Nucleus accumbens (tissue), 56 donors: Measurements from ENCODE around the gene HCN4.
A peak's percentile ranks its signal among the peaks of the same experiment; 100 is the strongest.

ENCODE experiments used
- DNase-seq, 56 donors: peaks; one replicate each; lab custom pipeline; 2025; lab: John Stamatoyannopoulos, UW

The HCN4 gene

GRCh38 chr15:73352082-73352481 lies 16.7 kb downstream of the HCN4 start:
- peak in 18 of 56 donors; percentile 2 to 63 (median 20) for DNase-seq

GRCh38 chr15:73349191-73349590 lies 19.6 kb downstream of the HCN4 start:
- no peak for DNase-seq

GRCh38 chr15:73346735-73347312 lies 21.9 kb downstream of the HCN4 start:
- DNase-seq: peak in 2 of 56 donors; percentile 5 to 8

DNA sequence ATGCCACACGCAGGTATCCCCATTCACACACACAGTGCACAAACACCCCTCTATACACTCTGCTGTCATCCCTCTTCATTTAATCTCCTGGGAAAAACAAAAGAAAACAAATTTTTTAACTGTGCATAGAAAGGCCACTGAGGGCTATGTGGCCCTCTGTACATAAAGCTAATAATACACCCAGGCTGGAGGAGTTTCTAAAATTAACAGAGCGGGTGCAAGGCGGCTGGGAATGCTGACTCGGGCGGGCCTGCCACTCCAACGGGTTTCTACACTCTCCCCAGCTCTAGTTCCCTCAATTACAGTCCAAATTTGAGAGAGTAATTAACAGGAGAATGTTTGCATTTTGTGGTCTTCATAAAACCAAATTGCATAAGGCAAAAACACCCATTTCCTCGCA lies 23.1 kb downstream of the HCN4 start:
- DNase-seq: no peak

- no peak for DNase-seq
Measured at GRCh38 chr15:73344056-73344455, 24.7 kb downstream of the HCN4 start.

DNA sequence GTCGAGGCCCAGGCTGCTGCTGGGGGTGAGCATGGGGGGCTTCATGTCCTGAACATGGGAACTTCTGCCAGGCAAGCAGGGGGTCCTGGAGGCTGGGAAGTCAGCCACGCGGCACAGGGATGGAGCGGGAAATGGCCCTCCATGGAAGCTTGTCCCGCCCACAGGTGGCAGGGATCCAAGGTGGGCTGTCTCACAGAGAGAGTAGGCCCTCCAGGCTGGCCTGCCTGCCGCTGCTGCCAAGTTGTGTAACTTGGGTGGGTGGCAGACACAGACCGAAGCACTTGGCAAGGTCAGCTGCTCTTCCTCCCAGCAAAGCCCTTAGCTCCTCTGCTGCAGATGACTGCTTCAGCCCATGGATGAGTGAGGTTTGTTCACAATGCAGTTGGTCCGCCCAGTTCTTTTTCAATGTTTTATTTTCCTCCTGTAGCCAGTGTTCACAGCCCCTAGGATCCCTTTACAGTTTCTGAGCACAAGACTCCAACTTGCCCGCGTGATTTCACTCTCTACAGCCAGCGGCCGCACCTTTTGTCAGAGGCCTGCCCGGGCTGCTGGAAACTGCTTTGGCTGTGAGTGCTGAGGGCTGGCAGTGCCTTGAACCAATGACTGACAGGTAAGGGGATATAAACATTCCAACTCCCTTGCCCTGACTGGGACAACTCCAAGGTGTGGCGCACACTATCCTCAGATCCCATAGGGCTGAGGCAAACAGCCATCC lies 26.7 kb downstream of the HCN4 start:
- DNase-seq: peak in 6 of 56 donors; percentile 5 to 30 (median 12)

GRCh38 chr15:73340502-73341192 lies 28.1 kb downstream of the HCN4 start:
- no peak for DNase-seq

DNA sequence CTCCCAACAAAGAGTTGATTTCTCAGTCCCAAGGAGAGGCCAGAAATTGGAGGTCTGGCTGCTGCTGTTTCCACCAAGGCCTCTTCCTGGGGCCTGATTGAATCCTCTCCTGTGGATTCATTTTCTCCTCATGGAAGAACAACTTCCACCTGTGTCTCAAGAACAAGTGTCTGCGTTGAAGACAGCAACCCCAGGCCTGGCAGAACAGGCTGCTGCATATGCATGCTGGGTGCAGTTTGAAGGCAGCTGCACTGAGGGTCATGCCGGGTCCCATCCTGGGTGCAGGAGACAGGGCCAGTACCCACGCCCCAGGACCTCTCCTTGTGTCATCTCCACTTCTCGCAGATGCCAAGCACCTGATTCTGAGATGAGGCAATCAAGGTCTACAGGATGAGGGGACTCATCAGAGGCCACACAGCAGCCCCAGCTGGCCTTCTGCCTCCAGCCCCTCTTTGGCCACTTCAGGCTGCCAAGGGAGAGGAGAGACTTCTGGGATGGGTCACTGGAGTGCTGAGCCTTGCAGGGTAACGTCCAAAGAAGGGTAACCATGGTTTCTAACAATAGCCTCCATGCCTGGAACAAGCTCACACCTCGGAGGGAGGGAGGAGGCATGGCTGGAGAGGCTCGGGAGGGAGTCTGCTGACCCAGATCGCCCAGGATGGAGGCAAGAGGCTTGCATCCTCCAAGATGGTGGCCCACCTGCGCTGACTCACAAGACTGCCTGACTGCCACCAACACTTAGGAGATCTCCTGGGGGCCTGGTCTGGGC lies 30.0 kb downstream of the HCN4 start:
- no peak for DNase-seq

DNA sequence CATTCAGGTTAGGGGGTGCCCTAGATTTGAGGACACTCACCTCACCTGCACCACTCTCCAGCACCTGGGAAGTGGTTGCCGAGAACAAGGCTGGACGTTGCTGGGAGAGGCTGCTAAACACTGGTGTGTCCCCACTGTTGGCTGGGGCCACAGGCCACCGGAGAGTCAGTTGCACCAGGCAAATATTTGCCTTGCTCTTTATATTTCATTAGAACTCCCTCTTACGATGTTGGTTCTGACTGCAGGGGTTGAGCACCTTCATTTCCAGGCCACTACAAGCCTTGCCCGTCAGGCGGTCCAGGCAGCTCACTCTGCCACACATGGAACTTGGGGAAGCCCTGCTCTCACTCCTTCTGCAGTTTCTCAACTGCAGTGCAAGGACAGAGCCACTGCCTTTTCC lies 30.7 kb downstream of the HCN4 start:
- no peak for DNase-seq

GRCh38 chr15:73337187-73337586 lies 31.6 kb downstream of the HCN4 start:
- no peak for DNase-seq

DNA sequence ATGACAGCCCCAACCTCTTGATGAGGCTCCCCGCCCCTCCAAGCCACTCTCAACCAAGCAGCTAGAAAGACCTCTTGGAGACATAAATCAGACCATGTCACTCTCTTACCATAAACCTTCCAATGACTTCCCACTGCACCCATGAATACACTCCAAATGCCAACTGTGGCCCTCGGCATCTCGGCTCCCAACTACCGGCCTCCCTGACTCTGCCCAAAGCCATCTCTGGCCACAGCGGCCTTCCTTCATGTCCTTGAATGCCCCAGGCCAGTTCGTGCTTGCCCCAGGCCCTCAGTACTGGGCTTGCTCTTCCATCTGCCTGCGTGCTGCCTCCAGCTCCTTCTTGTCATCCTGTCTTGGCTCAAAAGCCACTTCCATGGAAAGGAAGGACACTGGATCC lies 32.0 kb downstream of the HCN4 start:
- no peak for DNase-seq

- no peak for DNase-seq
Measured at GRCh38 chr15:73335471-73335870, 33.3 kb downstream of the HCN4 start.

- DNase-seq: no peak
Measured at GRCh38 chr15:73335026-73335425, 33.7 kb downstream of the HCN4 start.

DNA sequence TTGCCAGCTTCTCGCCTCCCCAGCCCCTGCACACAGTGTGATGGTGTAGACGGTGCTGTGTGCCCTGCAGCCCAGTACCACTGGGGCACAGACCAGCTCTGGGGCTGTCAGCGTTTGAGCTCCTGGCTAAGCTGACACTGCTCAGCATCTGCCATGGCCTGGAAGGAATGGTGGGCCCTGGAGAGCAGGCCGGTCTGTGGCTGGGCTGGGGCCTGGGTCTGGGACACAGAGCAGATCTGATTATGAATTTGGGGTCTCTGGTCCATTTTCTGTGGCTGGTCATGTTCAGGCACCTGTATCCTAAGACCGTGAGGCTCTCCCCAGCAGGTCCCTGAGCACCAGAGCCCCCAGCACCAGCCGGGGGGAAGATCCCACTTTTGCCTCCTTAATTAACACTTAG lies 34.7 kb downstream of the HCN4 start:
- no peak for DNase-seq

GRCh38 chr15:73333001-73333400 lies 35.8 kb downstream of the HCN4 start:
- no peak for DNase-seq

GRCh38 chr15:73331991-73332925 lies 36.5 kb downstream of the HCN4 start:
- DNase-seq: no peak

GRCh38 chr15:73331501-73331900 lies 37.3 kb downstream of the HCN4 start:
- no peak for DNase-seq

DNA sequence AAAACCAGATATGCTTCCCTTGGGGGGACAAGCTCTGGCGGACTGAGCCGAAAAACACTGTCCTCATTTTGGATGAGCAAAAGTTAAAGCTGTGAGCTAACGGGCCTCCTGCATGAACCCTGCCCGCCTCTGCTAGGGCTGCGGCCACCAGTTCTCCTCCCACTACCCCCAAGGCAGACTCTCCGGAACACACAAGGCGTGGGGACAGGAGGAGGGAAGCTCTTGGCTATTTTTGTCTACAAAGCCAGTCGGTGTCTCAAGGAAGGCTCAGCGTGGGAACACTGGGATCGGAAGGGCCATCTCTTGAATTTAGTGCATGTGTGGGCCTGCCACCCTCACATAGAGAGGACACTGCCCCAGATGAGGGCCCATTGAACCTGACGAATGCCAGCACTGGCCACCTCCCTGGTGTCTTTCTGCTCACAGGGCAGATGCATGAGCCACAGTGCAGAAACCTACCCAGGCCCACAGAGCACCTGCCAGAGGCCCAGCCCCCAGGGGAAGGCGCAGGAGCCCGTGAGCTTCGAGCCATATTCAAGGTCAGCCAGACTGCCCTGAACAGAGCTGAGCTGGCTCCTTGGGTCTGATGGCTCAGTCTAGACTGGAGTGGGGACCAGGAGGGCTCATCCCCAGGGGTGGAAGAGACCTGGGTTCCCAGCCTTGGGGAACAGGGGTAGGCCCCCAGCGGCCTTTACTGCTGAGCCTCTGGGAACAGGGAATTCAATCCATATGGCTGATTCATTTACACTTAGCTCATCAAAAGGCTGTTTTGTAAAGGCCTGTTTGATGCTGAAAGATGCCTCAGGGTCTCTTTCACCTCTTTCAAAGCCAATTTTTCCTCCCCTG lies 38.3 kb downstream of the HCN4 start:
- no peak for DNase-seq
